GM18517 (cell line): Measurements from ENCODE around the gene VPS45.
"Not testable (repeated sequence)": the region's sequence is repeated elsewhere in the genome, so short reads cannot be mapped to it uniquely, and the experiment has no call there.

Source experiments
- ATAC-seq: cut with Tn5 transposase; IDR thresholded peaks from one replicate; pipeline ENCODE4 v1.9.1; 2021; ENCODE audit warnings: mild to moderate bottlenecking, moderate library complexity; ENCODE audit not compliant: unreplicated experiment

Gene VPS45

DNA sequence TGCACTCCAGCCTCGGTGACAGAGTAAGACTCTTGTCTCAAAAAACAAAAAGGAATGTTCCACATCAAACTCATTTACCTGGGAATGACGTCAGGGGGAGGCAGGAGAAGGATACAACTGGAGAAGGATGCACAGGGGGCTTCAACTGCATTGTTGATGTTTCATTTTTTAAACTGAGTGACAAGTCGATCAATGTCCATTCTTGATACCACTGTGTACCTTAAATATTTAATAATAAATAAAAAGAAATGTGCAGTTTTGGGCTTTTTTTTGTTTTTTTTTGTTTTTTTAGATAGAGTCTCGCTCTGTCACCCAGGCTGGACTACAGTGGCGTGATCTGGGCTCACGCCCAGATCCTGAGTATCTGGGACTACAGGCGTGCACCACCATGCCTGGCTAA is 117.9 kb downstream of the VPS45 start:
- no peak for ATAC-seq

DNA sequence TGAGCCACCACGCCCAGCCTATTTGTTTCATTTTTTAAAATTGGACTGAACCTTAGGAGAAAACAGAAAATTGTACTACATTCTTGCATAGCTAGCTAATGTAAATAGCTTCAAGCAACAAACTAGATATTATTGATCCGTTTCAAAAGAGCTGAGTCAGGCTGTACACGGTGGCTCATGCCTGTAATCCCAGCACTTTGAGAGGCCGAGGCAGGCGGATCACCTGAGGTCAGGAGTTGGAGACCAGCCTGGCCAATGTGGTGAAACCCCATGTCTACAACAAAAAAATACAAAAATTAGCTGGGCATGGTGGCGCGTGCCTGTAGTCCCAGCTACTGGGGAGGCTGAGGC is 118.8 kb downstream of the VPS45 start:
- not testable (repeated sequence) for ATAC-seq

DNA sequence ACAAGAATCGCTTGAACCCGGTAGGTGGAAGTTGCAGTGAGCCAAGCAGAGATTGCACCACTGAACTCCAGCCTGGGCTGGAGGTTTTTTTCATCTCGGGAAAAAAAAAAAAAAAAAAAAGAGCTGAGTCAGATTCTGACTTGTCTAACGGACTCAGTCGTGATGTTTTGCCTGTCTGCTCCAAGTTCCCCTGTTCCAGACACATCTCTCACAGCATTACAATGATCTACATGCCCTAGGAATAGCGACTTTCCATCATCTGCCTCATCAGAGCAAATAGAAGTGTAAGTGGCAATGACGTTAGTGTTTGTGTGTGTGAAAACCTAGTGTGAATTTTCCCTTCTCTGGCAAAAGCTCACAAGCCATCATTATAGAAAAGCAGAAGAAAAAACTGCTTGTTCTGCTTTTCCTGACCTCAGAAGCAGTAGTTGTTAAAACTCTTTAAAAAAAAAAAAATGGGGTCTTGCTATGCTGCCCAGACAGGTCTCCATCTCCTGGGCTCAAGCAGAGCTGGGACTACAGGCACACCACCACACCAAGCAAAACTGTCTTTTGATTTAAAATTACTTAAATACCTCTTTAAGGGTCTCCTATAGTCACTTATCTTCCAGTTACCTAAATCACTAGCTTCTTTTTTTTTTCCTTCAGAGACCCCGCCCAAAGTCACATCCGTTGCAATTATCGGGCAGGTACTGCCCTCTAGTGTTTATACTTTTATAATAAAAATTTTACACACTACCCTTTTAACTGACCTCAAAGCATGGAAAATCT is 119.4 kb downstream of the VPS45 start:
- no peak for ATAC-seq

DNA sequence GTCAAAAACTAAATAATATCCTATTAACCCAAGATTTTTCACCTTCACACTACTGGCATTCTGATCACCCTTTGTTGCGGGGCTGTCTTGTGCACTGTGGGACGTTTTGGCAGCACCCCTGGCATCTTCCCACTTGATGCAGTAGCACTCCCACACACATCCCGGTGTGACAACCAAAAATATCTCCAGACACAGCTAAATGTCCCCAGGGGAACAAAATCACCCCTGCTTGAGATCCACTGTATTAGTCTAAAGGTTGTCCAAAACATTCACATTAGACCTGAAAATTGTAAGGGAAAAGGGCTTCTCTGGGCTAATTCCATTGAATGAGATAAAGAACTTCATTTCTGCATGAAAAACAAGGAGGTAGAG is 120.0 kb downstream of the VPS45 start:
- ATAC-seq, result no peak

DNA sequence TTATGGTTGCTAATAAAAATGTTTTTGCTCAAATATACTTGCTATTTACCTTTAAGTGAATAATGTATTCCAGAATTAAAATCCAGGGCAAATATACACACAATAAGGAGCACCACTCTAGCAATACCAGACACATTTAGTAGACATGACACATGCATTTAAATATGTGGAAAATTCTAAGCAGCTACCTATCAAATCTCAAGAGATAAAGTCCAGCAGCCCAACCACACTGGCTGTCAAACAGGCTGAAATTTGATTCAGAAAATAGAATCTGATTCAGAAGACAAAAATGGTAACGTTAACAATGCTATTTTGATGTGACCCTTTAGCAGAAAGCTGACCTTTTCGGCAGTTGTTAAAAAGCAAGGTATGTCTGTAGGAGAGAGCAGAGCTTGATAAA is 124.4 kb downstream of the VPS45 start:
- no peak for ATAC-seq

DNA sequence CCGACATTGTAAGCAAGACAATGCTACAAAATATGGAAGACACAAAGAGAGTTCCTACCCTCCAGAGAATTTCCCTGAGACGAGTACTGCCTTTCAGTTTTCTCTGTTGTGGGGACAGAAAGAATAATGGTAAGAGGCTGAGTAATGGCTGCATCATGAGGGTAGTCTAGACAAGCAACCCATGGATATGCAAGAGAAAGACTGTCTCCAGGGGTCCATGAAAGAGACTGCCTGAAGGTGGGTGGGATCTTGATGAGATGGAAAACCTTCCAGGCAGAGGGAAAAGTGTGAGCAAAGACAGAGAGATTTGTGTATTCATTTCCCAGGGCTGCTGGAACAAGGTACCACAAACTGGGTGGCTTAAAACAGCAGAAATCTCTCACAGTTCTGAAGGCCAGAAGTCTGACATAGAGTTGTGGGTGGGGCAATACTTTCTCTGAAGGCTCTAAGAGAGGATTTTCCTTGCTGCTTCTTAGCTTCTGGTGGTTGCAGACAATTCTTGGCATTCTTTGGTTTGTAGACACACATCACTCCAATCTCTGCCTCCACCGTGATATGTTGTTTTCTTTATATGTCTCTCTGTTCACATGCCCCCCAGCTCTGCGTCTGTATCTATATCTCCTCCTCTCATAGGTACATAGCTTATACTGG is 126.9 kb downstream of the VPS45 start:
- no peak for ATAC-seq
